C4-2B (cell line): ENCODE results near the gene UQCRC2.

Source experiments
- CTCF ChIP-seq: fragments of 450-650 bp; conservative IDR thresholded peaks from 2 replicates; pipeline ENCODE4 v1.5.1; 2017; ENCODE audit warnings: mild to moderate bottlenecking
- ZFX ChIP-seq: fragments of 450-650 bp; IDR thresholded peaks from 2 replicates; pipeline ENCODE4 v1.6.1; 2017

- TF ChIP-seq CTCF = no peak
- TF ChIP-seq ZFX = no peak
Observed at GRCh38 chr16:22006636-22007035, 53.5 kb downstream of the UQCRC2 start.
